K562 (cell line): ENCODE measurements around the gene NOA1. TPM values are rescaled to one million over a fixed set of nuclear protein-coding genes. Genes with fewer than 3 reads are reported as not detected.

ENCODE experiments used
- ATAC-seq: fragments of 200-7000 bp; cut with Tn5 transposase; 3 replicates; pipeline ENCODE4 v1.9.1; 2020; ENCODE audit warnings: moderate library complexity
- BruUV-seq: library from RNA; stranded (reverse); fragments of 400-500 nt; replicated peaks from 2 replicates; lab custom pipeline; 2021; lab: Mats Ljungman, UMichigan
- CTCF ChIA-PET: fragments of 300-600 bp; formaldehyde crosslinking; extraction: SDS; loops from one replicate; lab custom pipeline; 2021; ENCODE audit warnings: low intra/inter-chr PET ratio; lab: Yijun Ruan, JAX
- POLR2A ChIA-PET: fragments of 300-600, 350-650 bp; sonication (Branson Sonifier 250); formaldehyde crosslinking; extraction: SDS; loops from one replicate; lab custom pipeline; 2021; ENCODE audit warnings: antibody characterized with exemption, inconsistent platforms; lab: Yijun Ruan, JAX
- DNase-seq, 4 experiments: peaks; one replicate each; pipeline versions ENCODE4 v3.0.0 to v3.0.0-alpha.2; 2011 to 2018; ENCODE audit warnings: low spot score in 3 of 4, mixed read lengths in 3 of 4; ENCODE audit errors: extremely low read depth in 1 of 4
- FAIRE-seq: peaks from 2 replicates; lab custom pipeline; 2011; peaks lifted over from hg19 to GRCh38; lab: Jason Lieb, UNC
- H2AFZ ChIP-seq: 2 replicates; pipeline ENCODE4 v1.6.0; 2011; ENCODE audit warnings: low read depth, low read length, control low read depth, inconsistent platforms
- H3K27ac ChIP-seq: fragments of 200-600 bp; 3 replicates; pipeline ENCODE4 v1.8.0; 2011; ENCODE audit warnings: low read depth, mild to moderate bottlenecking, control low read depth, inconsistent platforms, low read length, moderate library complexity, mixed read lengths; ENCODE audit errors: extremely low read depth
- H3K27me3 ChIP-seq, 2 experiments: fragments of 300-600 bp in 1 of 2; 2 replicates in 1 of 2; 3 replicates in 1 of 2; pipeline versions ENCODE4 v1.6.0 to v1.8.0; 2011; ENCODE audit warnings: inconsistent platforms in 2 of 2, low read length in 2 of 2, mild to moderate bottlenecking in 1 of 2, mixed read lengths in 1 of 2, moderate library complexity in 1 of 2; ENCODE audit not compliant: control insufficient read depth in 2 of 2, insufficient read depth in 2 of 2
- H3K36me3 ChIP-seq: fragments of 300-600 bp; 3 replicates; pipeline ENCODE4 v1.8.0; 2011; ENCODE audit warnings: mild to moderate bottlenecking, low read length, inconsistent platforms; ENCODE audit not compliant: control insufficient read depth, insufficient read depth
- H3K4me1 ChIP-seq, 2 experiments: fragments of 200-600 bp in 1 of 2; replicated peaks in 1 of 2; 2 replicates in 1 of 2; 3 replicates in 1 of 2; pipeline versions ENCODE4 v1.5.1 to v1.8.0; 2011; ENCODE audit warnings: inconsistent platforms in 2 of 2, low read length in 2 of 2, mild to moderate bottlenecking in 1 of 2, mixed read lengths in 1 of 2, moderate library complexity in 1 of 2; ENCODE audit not compliant: control insufficient read depth in 2 of 2, insufficient read depth in 2 of 2
- H3K4me2 ChIP-seq: 2 replicates; pipeline ENCODE4 v1.6.1; 2011; ENCODE audit warnings: low read length, control low read depth, inconsistent platforms, mixed read lengths; ENCODE audit not compliant: insufficient read depth
- H3K4me3 ChIP-seq: fragments of 200-600 bp; sonication (generic), shearing (Covaris generic); 2 replicates; pipeline ENCODE4 v1.5.1; 2016; ENCODE audit warnings: control low read depth, inconsistent platforms
- H3K79me2 ChIP-seq: fragments of 200-600 bp; 3 replicates; pipeline ENCODE4 v1.8.0; 2011; ENCODE audit warnings: low read length, inconsistent platforms; ENCODE audit not compliant: control insufficient read depth, insufficient read depth
- H3K9ac ChIP-seq, 2 experiments: 2 replicates each; pipeline versions ENCODE4 v1.6.0 to v1.6.1; 2011; ENCODE audit warnings: low read depth in 2 of 2, low read length in 2 of 2, control low read depth in 1 of 2, inconsistent platforms in 1 of 2, mild to moderate bottlenecking in 1 of 2, mixed read lengths in 1 of 2; ENCODE audit not compliant: insufficient read depth in 1 of 2
- H3K9me1 ChIP-seq: one replicate; pipeline ENCODE4 v1.6.0; 2011; ENCODE audit warnings: inconsistent platforms, mild to moderate bottlenecking, low read length, moderate library complexity; ENCODE audit not compliant: control insufficient read depth, insufficient read depth
- H3K9me3 ChIP-seq: replicated peaks from 2 replicates; pipeline ENCODE4 v1.5.1; 2011; ENCODE audit warnings: low read depth, low read length, inconsistent platforms; ENCODE audit not compliant: control insufficient read depth, insufficient read depth
- H4K20me1 ChIP-seq: replicated peaks from 2 replicates; pipeline ENCODE4 v1.6.1; 2011; ENCODE audit warnings: low read length, inconsistent platforms, mixed read lengths; ENCODE audit not compliant: control insufficient read depth, insufficient read depth
- ARID3A ChIP-seq: IDR thresholded peaks from 2 replicates; pipeline ENCODE4 v1.6.1; 2012; ENCODE audit warnings: low read depth, low read length, improper control_type of control experiment, borderline replicate concordance
- ATF3 ChIP-seq, 2 experiments: fragments of 450-650 bp in 1 of 2; sonication (generic) in 1 of 2; formaldehyde crosslinking in 1 of 2; IDR thresholded peaks in 1 of 2; conservative IDR thresholded peaks in 1 of 2; 2 replicates each; pipeline versions ENCODE4 v1.6.1 to v1.8.1; 2016 to 2023; ENCODE audit warnings: mild to moderate bottlenecking in 2 of 2, moderate library complexity in 2 of 2, inconsistent platforms in 1 of 2, missing genetic modification reagents in 1 of 2
- CEBPG ChIP-seq, 3 experiments: fragments of 200-800 bp in 1 of 3; sonication (Bioruptor generic) in 1 of 3; sonication (generic) in 1 of 3; formaldehyde crosslinking in 1 of 3; IDR thresholded peaks in 2 of 3; conservative IDR thresholded peaks in 1 of 3; 2 replicates each; pipeline versions ENCODE4 v1.6.1 to v1.8.0; 2016 to 2022; ENCODE audit warnings: missing compliant biosample characterization in 2 of 3, missing genetic modification characterization in 2 of 3, mild to moderate bottlenecking in 1 of 3, missing genetic modification reagents in 1 of 3
- EP300 ChIP-seq: IDR thresholded peaks from 2 replicates; pipeline ENCODE4 v1.6.1; 2012; ENCODE audit warnings: low read length, improper control_type of control experiment
- RFX5 ChIP-seq: IDR thresholded peaks from 2 replicates; pipeline ENCODE4 v1.6.1; 2011; ENCODE audit warnings: low read depth, mild to moderate bottlenecking, improper control_type of control experiment, low read length
- TCF7L2 ChIP-seq: fragments of 150-350 bp; IDR thresholded peaks from 2 replicates; pipeline ENCODE4 v1.6.1; 2016; ENCODE audit warnings: low read depth, mild to moderate bottlenecking, low read length, moderate library complexity
- ZBTB17 ChIP-seq: fragments of 450-650 bp; formaldehyde crosslinking; IDR thresholded peaks from 2 replicates; pipeline ENCODE4 v1.4.0; 2020; ENCODE audit warnings: mild to moderate bottlenecking
- ZFP30 ChIP-seq: fragments of 250-450 bp; sonication (Bioruptor Pico); IDR thresholded peaks from 2 replicates; pipeline ENCODE4 v1.8.0; 2022; ENCODE audit warnings: moderate library complexity, mild to moderate bottlenecking, inconsistent platforms, borderline replicate concordance
- WGBS: fragments of 100-300 bp; shearing (Covaris generic); methylation state at CpG from one replicate; pipeline ENCODE4 v1.1.6; 2016; ENCODE audit warnings: low coverage, mixed read lengths; ENCODE audit not compliant: insufficient coverage; ENCODE audit errors: missing lambda C conversion rate; 5-methylcytosine and 5-hydroxymethylcytosine counted together
- in situ Hi-C: fragments of 300-500 bp; cut with MboI; formaldehyde crosslinking; loops from 4 replicates; pipeline ENCODE4 v1.15.0; 2018; ENCODE audit warnings: inconsistent platforms, mixed read lengths
- intact Hi-C: fragments of 100-400 bp; cut with micrococcal nuclease; formaldehyde crosslinking; loops from 2 replicates; pipeline ENCODE4 v1.14.2; 2022
- polyA plus RNA-seq, 8 experiments: library from polyadenylated mRNA; depleted of rRNA in 4 of 8; stranded (reverse) in 5 of 8; unstranded in 3 of 8; fragments of >200 nt; fragmentation: Nextera tagmentation in 2 of 8; fragmentation: Illumina TruSeq in 1 of 8; extraction: Ambion mirVana in 2 of 8; extraction: Trizol in 1 of 8; gene quantifications; 2 replicates each; pipeline versions ENCODE4 v1.2.1 to v1.2.3, GENCODE V29; 2011 to 2014; ENCODE audit warnings: inconsistent platforms in 1 of 8, missing spikeins in 1 of 8
- total RNA-seq, 7 experiments: library from RNA; depleted of rRNA in 6 of 7; stranded (reverse); fragments of >200 nt in 6 of 7; fragmentation: Illumina TruSeq in 2 of 7; extraction: Trizol in 2 of 7; gene quantifications; 2 replicates each; pipeline versions ENCODE4 v1.2.1 to v1.2.3, GENCODE V29; 2011 to 2021; ENCODE audit warnings: low replicate concordance in 1 of 7
- TF ChIP-seq, protein P1 (sequence below): fragments of 450-650 bp; formaldehyde crosslinking; IDR thresholded peaks from 2 replicates; pipeline ENCODE4 v1.4.0; 2022; ENCODE audit warnings: missing genetic modification characterization
- TF ChIP-seq, protein P2 (sequence below), 2 experiments: fragments of 250-450 bp in 1 of 2; fragments of 450-650 bp in 1 of 2; sonication (Bioruptor Pico) in 1 of 2; IDR thresholded peaks; 2 replicates each; pipeline versions ENCODE4 v1.6.1 to v1.8.0; 2016 to 2021; ENCODE audit warnings: mild to moderate bottlenecking in 2 of 2, moderate library complexity in 2 of 2, missing compliant biosample characterization in 1 of 2, missing genetic modification characterization in 1 of 2

The NOA1 gene
- total and polyA plus RNA-seq, 9 of the 15 experiments (the other 6 are each of a cell fraction or from before 2014, with no cell fraction given), result 2.6 to 26.6 (median 16.7) TPM

DNA sequence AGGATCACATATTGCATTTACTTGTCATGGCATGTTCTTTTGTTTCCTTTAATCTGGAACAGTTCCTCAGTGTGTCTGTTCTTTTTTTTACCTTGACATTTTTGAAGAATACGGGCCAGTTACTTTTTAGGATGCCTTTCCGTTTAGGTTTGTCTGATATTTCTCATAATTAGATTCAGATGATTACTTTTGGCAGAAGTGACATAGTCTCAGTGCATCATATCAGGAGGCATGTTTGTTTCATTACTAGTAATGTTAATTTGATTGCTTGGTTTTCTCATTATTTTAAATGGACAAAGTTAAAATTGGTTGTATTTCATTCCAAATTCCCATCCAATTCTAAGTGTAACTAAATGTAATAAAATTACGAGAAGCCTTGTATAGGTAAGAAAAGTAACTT is 9.5 kb upstream of the NOA1 start (continued):
- TF ChIP-seq ZFP30 (no peak), EP300 (no peak), TCF7L2 (no peak), ARID3A (no peak), ZBTB17 (CRISPR knock-in tag) (no peak)
- TF ChIP-seq, protein P1, sequence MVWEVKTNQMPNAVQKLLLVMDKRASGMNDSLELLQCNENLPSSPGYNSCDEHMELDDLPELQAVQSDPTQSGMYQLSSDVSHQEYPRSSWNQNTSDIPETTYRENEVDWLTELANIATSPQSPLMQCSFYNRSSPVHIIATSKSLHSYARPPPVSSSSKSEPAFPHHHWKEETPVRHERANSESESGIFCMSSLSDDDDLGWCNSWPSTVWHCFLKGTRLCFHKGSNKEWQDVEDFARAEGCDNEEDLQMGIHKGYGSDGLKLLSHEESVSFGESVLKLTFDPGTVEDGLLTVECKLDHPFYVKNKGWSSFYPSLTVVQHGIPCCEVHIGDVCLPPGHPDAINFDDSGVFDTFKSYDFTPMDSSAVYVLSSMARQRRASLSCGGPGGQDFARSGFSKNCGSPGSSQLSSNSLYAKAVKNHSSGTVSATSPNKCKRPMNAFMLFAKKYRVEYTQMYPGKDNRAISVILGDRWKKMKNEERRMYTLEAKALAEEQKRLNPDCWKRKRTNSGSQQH (CRISPR knock-in tag), result no peak

- CTCF ChIA-PET, result no interaction called here
- intact Hi-C loops, result no loop called here
- BruUV-seq, result no TSS peak
- no peak overlapping the region for H3K9ac ChIP-seq
- no peaks in the 10 kb centered on the region for H3K9me3 ChIP-seq
- no peak for ATAC-seq
- peaks cover 16% of the 10 kb centered on the region for H4K20me1 ChIP-seq
- H3K79me2 ChIP-seq, result peaks cover 98% of the 10 kb centered on the region
- peaks cover 13% of the 10 kb centered on the region in 2 experiments; a peak in 4 of 5 replicates for H3K4me1 ChIP-seq
- no peak for TF ChIP-seq RFX5
- no peak for TF ChIP-seq CEBPG (CRISPR knock-in tag; IDR thresholded peaks at IDR 0.05)
- TF ChIP-seq CEBPG (tag; conservative IDR thresholded peaks at IDR 0.05 in 1 of 2, IDR thresholded peaks at IDR 0.05 in 1 of 2), result peak; percentile 15 to 81; a peak in 2 of 4 replicates
- peak; percentile 82 for TF ChIP-seq ATF3 (IDR thresholded peaks at IDR 0.05)
- no peak for TF ChIP-seq ATF3 (CRISPR knock-in tag; conservative IDR thresholded peaks at IDR 0.05)
- TF ChIP-seq, protein P2, sequence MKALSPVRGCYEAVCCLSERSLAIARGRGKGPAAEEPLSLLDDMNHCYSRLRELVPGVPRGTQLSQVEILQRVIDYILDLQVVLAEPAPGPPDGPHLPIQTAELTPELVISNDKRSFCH (CRISPR knock-in tag; IDR thresholded peaks at IDR 0.05), result no peak
- TF ChIP-seq, protein P2 (tag; IDR thresholded peaks at IDR 0.05), result no peak
- TF ChIP-seq, all 486 proteins: peak for 2
- Histone ChIP-seq H3K4me3 (no peak overlapping the region), H3K36me3 (peaks cover 83% of the 10 kb centered on the region), H2AFZ (no peak overlapping the region), H3K4me2 (no peak overlapping the region), H3K9me1 (peaks cover 6% of the 10 kb centered on the region), H3K27me3 (no peaks in the 10 kb centered on the region), H3K27ac (no peak overlapping the region)
- in situ Hi-C loops, result no loop called here
- no peak for DNase-seq
- POLR2A ChIA-PET, result no interaction called here
- no peak for FAIRE-seq
- WGBS, result 55% methylated on average over 1 of the region's 1 CpG
These were observed 8.8 kb upstream of the NOA1 start for GRCh38 chr4:56986192-56986591.
